NOMO-1 treated with DMSO at 0.1 percent for 48 hours (cell line): ENCODE measurements around the gene CDH4.

Source experiments
- DNase-seq: peaks from one replicate; lab custom pipeline; 2025; ENCODE audit not compliant: unreplicated experiment; lab: John Stamatoyannopoulos, UW

Gene CDH4

DNA sequence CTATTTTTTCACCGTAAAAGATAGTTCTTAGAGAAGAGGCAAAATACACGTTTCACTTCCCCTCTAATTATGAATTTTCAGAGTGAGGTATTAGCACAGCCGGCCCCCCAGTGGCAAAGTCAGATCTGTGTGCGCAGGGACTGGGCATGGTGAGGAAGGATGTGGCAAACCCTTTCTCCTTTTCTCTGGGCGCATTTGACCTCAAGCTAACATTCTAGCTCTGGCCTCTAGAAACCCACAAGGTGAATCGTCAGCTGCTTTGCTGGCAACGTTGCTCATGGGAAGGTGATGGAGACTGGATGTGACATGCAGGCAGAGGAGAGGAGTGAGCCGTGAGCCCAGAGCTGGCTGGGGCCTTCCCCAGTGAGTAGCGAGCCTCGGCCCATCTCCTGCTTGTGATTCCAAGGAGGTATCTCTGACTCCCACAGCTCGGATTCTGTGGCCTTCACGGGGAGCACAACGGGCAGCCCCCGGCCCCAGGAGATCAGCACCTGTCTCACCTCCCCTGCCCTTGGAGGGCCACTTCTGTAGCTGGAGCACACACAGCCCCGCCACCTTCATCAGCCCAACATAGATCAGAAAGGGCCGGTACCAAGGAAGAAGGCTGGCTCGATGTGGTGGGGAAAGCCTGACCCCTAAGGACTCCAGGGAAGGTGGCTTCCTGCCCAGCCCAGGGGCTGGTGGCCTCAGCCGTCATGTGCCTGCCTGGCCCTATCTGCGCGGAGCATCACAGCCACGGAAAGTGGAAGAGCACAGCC, 660.8 kb downstream of the CDH4 start:
- peak; percentile 79 for DNase-seq

DNA sequence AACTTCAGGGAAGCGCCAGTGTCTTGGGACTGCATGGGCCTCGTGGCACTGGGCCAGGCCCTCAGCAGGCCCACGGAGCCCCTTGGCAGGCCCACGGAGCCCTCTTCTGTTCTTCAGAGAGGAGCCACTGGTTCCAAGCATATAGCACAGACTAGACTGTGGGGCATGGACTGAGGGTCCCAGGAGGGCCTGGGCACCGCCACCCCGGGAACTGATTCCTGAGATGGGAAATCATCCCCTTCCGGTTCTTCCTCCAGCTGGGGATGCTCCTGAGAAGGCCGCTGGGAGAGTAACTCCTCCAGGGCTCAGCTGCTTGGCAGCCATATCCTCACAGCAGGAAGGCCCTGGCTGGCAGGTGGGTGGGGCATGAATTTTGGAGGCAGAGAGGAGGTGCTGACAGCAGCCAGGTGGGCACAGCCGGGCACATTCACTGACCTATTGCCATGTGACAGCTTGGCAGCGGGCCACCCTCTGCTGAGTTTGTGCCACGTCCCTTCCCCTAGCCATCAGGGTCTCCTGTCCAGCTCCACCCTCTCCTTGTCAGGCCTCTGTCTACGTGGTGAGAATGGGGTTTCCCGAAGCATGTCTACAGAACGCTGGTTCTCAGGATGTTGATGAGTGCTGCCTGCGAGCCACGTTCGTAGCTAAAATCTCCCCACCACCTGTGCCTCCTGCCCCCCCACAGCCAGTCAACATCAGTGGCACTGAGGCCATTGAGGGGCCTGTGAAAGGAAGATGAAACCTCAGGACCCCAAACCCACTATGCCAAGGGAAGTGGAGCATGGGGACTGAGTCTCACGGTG, 661.6 kb downstream of the CDH4 start:
- DNase-seq = no peak

DNA sequence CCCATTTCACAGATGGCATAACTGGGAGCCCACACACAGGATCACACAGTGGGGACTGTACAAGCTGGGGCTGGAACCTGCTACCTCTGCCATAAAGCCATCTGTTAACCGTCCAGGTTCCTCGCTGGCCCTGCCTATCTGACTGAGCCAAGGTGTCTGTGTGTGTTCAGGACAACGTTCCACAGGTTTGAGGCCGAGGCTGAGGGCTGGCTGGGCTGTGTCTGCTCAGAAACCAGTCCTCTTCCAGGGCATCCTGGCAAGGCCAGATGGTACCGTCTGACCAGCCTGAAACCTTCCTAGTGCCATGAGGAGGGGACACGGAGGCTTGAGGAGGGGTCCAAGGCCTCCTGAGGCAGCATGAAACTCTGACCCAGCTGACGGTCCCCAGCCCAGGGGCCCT, 663.0 kb downstream of the CDH4 start:
- DNase-seq = no peak

DNA sequence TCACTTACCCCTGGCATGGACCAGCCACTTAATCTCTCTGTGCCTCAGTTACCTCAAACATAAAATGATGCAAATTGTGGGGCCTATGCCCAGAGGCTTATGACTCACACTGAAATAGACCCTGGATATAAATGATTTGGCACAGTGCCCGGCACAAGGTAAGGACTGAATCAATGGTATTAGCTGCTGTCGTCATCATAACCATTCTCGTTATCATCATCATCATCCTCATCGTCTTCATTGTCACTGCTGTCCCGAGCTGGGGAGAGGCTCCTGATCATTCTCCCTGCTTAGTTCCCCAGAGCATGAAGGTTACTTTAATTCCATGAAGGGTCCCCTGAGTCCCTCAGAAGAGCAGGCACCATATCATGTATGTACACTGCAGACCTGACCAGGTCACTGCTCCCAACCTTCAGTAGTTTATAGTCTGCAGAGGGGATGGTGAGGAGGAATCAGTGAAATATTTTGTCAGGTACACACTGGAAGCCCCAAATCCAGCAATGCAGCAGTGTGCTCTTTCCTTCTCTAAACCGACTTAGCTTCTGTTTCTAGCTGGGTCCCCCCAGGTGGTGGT, 664.3 kb downstream of the CDH4 start:
- DNase-seq = no peak

DNA sequence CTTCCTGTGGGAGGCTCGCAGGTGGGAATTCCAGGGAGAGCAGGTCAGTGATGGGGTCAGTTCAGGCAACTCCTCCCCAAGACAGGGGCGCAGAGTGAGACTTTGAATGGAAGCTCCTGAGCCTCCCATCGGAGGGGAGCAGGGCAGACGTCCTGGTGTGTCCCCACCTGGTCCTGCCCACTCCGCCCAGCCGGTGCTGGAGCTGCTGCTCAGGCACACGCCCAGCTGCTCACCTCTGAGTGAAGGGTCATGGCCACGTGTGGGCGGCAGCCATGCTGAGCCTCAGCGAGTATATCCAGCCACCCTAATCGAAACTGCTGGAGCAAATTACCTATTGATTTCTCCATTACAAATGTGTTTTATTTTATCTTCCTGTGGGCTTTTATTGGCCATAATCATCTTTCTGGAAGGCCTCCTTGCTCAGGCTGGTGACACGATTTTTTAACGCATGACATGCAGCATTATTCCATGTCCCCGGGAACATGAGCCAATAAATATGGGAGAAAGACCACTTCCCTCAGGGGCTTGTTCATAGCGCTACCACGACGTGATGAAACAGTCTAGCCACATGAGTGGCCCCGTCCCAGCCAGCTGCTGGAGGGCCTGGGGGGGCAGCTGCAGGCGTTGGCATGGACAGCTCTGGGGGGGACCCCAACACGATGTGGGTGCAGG, 665.5 kb downstream of the CDH4 start:
- no peak for DNase-seq

DNA sequence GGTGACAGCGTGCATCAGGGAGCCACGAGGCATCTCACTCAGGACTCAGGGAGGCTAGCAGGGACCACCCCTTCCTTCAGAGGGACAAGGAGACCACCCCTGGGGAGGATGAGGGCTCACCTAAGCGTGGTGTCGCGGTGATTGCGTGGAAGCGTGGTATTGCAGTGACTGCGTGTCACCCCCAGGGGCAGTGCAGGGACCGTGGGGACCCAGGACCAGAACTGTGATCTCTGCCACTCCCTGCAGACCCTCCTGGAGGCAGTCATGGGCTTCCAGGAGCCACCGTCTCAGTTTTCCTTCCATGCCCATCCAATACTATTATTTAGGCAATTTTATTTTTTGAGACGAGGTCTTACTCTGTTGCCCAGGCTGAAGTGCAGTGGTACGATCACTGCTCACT, 666.5 kb downstream of the CDH4 start:
- DNase-seq = no peak

DNA sequence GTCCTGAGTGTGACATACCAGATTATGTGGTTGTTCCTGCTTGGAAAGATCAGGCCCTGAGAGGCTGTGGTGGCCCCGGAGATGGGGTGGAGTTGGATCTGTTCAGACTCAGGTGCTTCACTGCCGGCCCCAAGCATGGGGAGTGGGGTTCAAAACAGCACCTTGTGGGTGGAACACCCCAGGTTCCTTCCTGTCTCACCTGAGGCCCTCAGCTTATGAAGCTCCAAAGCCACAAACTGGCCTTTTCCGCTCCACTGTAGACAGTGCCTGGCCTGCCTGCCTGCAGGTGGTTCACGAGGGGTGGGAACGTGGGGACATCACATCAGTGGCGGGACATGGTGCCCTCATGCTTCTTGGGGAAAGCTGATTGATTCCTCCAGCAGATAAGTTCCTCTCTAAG, 667.2 kb downstream of the CDH4 start:
- DNase-seq = no peak

DNA sequence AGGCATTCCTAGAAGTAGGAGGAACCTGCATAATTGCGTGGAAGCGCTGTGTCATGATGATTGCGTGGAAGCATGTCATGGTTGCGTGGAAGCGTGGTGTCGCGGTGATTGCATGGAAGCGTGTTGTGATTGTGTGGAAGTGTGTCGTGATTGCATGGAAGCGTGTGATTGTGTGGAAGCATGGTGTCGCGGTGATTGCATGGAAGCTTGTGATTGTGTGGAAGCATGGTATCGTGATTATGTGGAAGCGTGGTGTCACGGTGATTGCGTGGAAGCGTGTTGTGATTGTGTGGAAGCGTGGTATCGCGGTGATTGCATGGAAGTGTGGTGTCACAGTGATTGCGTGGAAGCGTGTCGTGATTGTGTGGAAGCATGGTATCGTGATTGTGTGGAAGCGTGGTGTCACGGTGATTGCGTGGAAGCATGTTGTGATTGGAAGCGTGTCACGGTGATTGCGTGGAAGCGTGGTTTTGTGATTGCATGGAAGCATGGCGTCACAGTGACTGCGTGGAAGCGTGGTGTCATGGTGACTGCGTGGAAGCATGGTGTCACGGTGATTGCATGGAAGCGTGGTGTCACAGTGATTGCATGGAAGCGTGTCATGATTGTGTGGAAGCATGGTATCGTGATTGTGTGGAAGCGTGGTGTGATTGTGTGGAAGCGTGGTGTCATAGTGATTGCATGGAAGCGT, 667.8 kb downstream of the CDH4 start:
- no peak for DNase-seq

DNA sequence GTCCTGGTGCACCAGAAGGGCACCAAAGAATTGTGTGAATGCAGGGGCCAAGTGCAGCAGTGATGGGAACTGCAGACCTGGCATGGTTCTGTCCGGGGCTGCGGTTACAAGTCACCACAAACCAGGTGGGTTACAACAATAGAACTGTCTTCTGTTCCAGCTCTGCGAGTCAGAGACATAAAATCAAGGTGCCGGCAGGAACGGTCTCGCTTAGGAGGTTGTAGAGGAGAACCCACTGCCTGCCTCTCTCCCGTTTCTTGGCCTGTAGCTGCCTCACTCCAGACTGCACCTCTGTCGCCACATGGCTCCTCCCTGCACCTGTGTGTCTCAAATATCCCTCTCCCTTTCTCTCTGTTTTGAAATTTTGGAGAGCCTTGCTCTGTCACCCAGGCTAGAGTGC, 670.4 kb downstream of the CDH4 start:
- no peak for DNase-seq

DNA sequence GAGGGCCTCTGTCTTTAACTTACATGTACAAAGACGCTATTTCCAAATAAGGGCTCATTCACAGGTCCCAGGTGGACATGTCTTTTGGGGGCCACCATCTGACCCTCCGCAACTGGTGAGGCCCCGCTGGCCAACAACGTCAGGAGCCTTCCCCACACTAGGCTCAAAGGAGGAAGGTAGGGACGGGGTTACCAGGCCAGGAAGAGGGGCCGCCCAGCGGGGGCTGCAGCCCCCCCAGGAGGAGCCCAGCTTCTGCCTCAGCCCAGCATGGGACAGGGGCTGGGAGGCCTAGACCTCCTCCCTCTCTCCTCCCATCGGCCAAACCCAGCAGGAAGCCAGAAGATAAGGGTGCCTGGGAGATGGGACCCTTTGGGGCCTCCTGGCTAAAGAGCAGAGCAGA, 670.9 kb downstream of the CDH4 start:
- DNase-seq = no peak

DNA sequence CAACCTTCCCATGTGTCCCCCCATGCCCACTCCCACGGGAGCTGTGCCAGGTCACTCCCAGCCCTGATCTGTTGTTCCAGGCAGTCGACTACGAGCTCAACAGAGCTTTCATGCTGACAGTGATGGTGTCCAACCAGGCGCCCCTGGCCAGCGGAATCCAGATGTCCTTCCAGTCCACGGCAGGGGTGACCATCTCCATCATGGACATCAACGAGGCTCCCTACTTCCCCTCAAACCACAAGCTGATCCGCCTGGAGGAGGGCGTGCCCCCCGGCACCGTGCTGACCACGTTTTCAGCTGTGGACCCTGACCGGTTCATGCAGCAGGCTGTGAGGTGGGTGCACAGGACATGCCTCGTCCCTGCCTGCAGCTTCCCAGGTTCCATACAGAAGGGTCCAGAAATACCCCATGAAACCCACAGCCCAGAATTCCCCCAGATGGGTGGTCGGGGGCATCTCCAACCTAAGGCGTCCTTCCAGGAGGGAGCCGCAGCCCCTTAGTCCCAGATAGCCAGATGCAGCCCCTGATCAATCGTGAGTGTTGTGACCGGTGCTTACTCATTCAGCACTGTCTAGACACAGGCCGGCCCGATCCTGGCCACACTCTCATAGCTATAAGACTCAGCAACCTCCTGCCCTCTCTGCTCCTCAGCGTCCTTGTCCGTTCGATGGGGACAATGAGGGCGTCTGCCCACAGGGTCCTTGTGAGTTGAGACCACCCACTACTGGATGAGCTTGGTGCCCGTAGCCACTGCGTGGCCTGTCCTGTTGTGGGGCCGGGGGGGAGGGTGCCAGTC, 671.5 kb downstream of the CDH4 start:
- no peak for DNase-seq

DNA sequence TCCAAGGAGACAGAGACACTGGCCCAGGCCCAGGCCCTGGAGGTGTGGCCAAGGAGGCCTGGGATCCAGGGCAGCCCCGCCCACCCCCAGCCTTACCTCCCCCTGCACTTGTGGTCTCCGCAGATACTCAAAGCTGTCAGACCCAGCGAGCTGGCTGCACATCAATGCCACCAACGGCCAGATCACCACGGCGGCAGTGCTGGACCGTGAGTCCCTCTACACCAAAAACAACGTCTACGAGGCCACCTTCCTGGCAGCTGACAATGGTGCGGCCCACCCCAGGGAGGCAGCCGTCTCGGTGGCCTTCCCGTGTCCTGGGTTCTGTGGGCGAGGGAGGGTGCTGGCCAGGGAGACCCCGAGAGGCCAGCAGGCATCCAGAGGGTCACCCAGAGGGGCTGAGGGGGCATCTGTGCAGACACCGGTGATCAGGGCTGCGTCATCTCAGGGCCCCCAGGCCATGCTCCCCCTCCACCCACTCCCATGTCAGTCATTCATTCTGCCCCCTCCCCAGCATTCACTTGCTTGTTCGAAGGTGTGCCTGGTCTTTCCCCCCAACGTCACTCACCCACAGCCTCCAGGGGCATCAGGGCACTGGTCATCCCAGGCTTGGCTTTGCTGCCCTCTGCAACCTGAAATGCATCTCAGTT, 672.3 kb downstream of the CDH4 start:
- no peak for DNase-seq

DNA sequence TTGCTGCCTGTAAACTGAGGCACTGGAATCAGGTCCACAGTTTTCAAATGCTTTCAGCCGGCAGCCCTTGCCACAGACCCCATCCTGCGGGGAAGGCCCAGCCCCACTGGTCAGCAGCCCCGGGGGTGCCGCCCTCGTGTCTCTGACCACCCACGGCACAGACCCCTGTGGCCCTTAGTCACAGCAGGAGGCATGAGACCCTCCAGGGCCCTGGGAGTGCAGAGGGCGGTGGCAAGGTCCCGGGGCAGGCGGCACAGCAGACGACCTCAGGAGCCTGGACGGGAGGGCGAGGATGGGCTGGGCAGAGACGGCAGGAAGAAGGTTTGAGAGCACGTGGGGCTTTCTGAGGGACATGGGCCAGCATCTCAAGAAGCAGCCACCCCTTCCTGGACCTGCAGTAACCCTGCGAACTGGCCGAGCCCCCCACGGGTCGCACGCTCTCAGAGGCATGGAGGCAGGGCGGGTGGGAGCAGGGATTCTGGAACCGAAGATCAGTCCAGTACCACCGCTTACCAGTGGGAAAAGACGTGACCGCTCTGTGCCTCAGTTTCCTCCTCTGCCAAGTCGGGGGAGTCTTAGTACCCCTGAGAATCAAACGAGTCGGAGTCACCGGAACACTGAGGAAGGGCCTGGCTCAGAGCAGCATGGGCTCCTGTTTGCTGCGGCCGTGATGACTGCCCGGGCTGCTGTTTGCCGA, 672.9 kb downstream of the CDH4 start:
- DNase-seq = no peak

DNA sequence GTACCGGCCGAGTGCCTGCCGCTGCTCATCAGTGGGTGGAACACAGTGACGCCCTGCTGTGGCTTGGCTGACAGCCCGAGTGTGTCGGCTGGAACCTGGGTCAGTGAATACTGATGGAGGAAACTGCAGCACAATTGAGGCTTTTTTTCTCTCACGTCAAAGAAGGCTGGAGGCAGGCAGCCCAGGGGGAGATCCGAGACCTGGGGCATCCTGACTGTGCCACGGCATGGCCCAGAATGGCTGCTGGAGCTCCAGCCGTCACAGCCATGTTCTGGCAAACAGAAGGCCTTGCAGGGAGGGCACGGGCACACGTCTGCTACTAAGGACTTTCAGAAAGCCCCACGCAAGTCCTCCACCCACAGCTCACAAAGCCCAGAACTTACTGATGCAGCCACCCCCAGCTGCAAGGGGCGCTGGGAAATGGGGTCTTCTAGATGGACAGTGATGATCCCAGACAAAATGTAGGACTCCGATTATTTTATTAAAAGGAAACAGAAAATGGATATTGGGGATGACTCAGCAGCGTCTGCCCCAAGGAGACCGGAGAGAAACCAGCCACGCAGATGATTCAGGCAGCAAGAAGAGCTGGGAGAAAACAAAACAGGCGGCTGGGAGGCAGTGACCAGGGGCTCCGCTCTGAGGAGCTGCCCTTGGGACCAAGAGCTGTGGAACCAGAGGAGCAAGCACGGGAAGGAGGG, 673.6 kb downstream of the CDH4 start:
- no peak for DNase-seq

DNA sequence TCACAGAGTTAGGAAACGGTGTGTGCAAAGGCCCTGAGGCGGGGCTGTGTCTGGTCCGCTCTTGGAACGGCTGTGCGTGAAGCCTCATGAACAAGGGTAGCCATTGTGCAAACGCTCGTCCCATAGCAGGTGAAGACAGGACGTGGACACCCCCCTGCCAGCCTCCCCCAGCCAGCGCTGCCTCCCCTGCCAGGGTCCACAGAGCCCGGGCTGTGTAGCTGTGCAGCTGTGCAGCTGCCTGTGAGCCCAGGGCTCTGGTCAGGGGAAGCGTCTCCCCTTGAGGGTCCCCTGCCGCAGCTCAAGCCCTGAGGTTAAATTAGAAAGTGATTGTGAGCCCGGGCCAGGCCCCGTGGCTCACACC, 674.2 kb downstream of the CDH4 start:
- no peak for DNase-seq

DNA sequence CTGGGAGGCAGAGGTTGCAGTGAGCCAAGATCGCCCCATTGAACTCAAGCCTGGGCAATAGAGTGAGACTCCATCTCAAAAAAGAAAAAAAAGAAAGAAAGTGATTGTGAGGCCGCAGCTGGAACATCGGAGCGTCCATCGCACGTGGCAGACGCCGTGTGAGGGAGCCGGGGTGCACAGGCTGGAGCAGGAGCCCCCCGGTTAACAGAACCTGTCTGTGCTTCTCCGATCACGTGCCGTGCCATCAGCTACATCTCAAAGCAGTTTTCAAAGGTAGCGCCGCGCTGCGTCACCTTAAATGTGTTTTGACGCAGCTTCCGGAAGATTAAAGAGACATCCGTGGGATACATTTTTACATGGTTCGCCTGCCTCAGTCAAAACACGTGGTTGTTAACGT, 674.7 kb downstream of the CDH4 start:
- no peak for DNase-seq

DNA sequence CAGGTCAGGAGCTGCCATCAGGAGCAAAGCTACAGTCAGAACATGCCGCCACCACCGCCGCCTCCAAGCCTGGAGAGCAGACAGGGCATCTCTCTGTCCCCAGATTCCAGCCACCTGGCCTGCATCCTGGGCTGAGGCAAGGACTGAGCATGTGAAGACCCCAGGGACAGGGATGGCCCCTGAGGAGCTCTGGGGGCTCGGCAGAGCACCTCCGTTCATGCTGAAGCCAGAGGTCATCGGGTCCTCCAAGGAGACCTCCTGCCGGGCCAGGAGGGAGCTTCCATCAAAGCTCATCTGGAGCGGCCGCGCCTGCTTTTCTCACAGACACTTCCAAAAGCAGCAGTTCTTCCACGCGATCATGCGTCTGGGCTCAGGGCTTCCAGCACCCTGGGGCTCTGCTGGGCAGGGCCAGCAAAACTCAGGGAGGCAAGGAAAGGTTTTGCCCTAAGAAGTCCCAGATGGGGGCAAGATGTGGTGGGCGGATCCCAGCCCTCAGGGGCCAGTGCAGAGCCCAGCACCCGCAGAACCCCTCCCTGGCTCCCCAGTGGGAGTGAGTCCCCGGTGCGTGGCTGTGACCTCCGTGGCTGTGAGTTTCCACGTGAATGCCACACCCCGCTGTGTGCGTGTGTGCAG, 675.2 kb downstream of the CDH4 start:
- DNase-seq = no peak

DNA sequence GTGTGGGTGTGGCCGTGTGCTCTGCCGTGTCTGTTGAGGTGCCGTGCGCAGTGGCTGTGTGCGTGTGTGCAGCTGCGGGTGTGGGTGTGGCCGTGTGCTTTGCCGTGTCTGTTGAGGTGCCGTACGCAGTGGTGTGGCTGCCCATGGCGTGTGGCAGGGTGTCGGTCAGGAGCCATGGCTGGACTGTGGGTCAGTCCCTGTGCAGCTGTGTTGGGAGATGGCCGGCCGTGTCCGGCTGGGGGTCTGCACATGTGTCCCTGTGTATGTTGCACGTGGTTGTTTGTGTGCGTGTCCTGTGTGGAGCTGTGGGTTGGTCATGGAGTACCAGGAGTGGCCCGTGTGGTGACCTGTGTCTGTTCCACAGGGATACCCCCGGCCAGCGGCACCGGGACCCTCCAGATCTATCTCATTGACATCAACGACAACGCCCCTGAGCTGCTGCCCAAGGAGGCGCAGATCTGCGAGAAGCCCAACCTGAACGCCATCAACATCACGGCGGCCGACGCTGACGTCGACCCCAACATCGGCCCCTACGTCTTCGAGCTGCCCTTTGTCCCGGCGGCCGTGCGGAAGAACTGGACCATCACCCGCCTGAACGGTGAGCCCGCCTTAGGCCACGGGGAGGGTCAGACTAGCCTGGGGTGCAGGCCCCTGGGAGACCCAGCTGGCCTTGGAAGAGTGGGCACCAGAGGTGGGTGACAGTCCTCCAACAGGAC, 675.9 kb downstream of the CDH4 start:
- no peak for DNase-seq
